Smooth muscle cell (in vitro differentiated cells): ENCODE data around the gene LCN12. TPM values are rescaled to one million over a fixed set of nuclear protein-coding genes. Genes with fewer than 3 reads are reported as not detected.

Experiments
- DNase-seq: peaks from one replicate; lab custom pipeline; 2025; ENCODE audit not compliant: unreplicated experiment; lab: John Stamatoyannopoulos, UW
- H2AFZ ChIP-seq: fragments of 200-600 bp; sonication (generic); 2 replicates; pipeline ENCODE4 v1.6.0; 2016; ENCODE audit warnings: antibody characterized with exemption, low read depth, mild to moderate bottlenecking
- H3F3A ChIP-seq: fragments of 200-600 bp; sonication (generic); 2 replicates; pipeline ENCODE4 v1.6.0; 2017; ENCODE audit warnings: antibody characterized with exemption, low read depth
- H3K27ac ChIP-seq: fragments of 200-600 bp; sonication (generic); 2 replicates; pipeline ENCODE4 v1.5.1; 2016; ENCODE audit warnings: low read depth, mild to moderate bottlenecking
- H3K27me3 ChIP-seq: fragments of 200-600 bp; sonication (generic); 2 replicates; pipeline ENCODE4 v1.6.1; 2016; ENCODE audit warnings: low read depth, mild to moderate bottlenecking
- H3K36me3 ChIP-seq: fragments of 200-600 bp; sonication (generic); 2 replicates; pipeline ENCODE4 v1.5.1; 2016; ENCODE audit warnings: low read depth
- H3K4me1 ChIP-seq: fragments of 200-600 bp; sonication (generic); 2 replicates; pipeline ENCODE4 v1.5.1; 2016; ENCODE audit warnings: low read depth
- H3K4me2 ChIP-seq: fragments of 200-600 bp; sonication (generic); 2 replicates; pipeline ENCODE4 v1.6.0; 2016; ENCODE audit warnings: mild to moderate bottlenecking
- H3K4me3 ChIP-seq: fragments of 200-600 bp; sonication (generic); 2 replicates; pipeline ENCODE4 v1.5.1; 2016; ENCODE audit warnings: mild to moderate bottlenecking
- H3K79me2 ChIP-seq: fragments of 200-600 bp; sonication (generic); 2 replicates; pipeline ENCODE4 v1.6.0; 2016; ENCODE audit warnings: low read depth, mild to moderate bottlenecking
- H3K9ac ChIP-seq: fragments of 200-600 bp; sonication (generic); 2 replicates; pipeline ENCODE4 v1.6.0; 2016; ENCODE audit warnings: low read depth
- H3K9me3 ChIP-seq: fragments of 200-600 bp; sonication (generic); replicated peaks from 2 replicates; pipeline ENCODE4 v1.5.1; 2016; ENCODE audit warnings: low read depth
- H4K20me1 ChIP-seq: fragments of 200-600 bp; sonication (generic); 2 replicates; pipeline ENCODE4 v1.6.0; 2016; ENCODE audit warnings: low read depth
- WGBS: methylation state at CpG from one replicate; pipeline ENCODE4 v1.1.7; 2016; ENCODE audit warnings: low lambda C conversion rate; 5-methylcytosine and 5-hydroxymethylcytosine counted together
- polyA plus RNA-seq: library from polyadenylated mRNA; unstranded; fragments of >200 nt; fragmentation: Nextera tagmentation; extraction: Ambion mirVana; gene quantifications from 2 replicates; pipeline ENCODE4 v1.2.1, GENCODE V29; 2016
- total RNA-seq: library from RNA; depleted of rRNA; stranded (reverse); fragments of >200 nt; gene quantifications from 2 replicates; pipeline ENCODE4 v1.2.3, GENCODE V29; 2014
- TF ChIP-seq, protein P1 (sequence below): fragments of 200-600 bp; sonication (generic); IDR thresholded peaks from 2 replicates; pipeline ENCODE4 v1.5.1; 2017; ENCODE audit warnings: borderline replicate concordance, mild to moderate bottlenecking, antibody characterized with exemption; ENCODE audit not compliant: insufficient read depth, poor library complexity, severe bottlenecking

The LCN12 gene
- total and polyA plus RNA-seq, 2 experiments from 2014 or later, result not detected

DNA sequence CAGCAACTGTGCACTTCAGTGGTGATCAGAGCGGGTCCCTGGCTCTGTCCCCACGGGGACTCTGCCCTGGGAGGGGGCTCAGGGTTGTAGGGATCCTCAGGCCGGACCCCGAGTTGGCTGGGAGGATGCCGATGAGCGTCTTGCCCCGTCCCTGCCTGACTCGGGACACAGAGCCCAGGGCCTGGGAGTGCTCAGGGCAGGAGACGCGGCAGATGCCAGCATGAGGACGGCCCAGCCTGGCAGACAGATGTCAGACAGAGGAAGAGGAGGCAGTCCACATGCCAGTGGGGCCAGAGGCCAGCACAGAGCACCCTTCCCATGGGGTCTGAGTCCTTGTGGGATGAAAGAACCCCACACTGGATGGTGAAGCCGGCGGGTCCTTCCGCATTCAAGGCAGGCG lies 11.3 kb downstream of the LCN12 start:
- no peaks in the 10 kb centered on the region for H4K20me1 ChIP-seq
- whole genome bisulfite sequencing, result 75% methylated on average over 15 of the region's 15 CpGs
- no peak for DNase-seq
- H3K27ac ChIP-seq, result no peak overlapping the region
- no peak overlapping the region for H2AFZ ChIP-seq
- H3F3A ChIP-seq, result no peaks in the 10 kb centered on the region
- H3K9me3 ChIP-seq, result no peaks in the 10 kb centered on the region
- no peaks in the 10 kb centered on the region for H3K27me3 ChIP-seq
- H3K4me2 ChIP-seq, result peak overlapping the region; percentile 59
- H3K4me3 ChIP-seq, result no peak overlapping the region
- no peak overlapping the region for H3K9ac ChIP-seq
- TF ChIP-seq, protein P1, sequence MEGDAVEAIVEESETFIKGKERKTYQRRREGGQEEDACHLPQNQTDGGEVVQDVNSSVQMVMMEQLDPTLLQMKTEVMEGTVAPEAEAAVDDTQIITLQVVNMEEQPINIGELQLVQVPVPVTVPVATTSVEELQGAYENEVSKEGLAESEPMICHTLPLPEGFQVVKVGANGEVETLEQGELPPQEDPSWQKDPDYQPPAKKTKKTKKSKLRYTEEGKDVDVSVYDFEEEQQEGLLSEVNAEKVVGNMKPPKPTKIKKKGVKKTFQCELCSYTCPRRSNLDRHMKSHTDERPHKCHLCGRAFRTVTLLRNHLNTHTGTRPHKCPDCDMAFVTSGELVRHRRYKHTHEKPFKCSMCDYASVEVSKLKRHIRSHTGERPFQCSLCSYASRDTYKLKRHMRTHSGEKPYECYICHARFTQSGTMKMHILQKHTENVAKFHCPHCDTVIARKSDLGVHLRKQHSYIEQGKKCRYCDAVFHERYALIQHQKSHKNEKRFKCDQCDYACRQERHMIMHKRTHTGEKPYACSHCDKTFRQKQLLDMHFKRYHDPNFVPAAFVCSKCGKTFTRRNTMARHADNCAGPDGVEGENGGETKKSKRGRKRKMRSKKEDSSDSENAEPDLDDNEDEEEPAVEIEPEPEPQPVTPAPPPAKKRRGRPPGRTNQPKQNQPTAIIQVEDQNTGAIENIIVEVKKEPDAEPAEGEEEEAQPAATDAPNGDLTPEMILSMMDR, result no peak
- H3K36me3 ChIP-seq, result no peaks in the 10 kb centered on the region
- no peaks in the 10 kb centered on the region for H3K79me2 ChIP-seq
- no peaks in the 10 kb centered on the region for H3K4me1 ChIP-seq

DNA sequence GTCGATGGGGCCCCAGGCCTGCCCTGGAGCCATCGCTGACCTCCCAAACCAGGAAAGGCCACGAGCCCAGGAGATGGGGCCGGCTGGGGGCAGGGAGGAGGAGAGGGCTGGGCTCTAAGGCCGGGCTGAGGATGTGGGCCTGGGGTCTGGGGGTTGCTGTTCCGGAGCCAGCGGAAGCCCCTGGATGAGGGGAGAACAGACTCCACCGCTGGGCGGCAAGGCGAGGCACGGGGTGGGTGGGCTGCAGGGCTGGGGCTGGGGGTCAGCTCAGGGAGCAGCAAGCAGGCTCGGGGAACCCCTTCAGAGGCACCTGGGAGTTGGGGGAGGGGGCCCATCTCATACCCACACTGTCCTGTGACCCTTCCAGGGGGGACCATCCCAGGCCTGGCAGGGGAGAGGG lies 11.7 kb downstream of the LCN12 start:
- no peak overlapping the region for H3K9ac ChIP-seq
- no peaks in the 10 kb centered on the region for H3K9me3 ChIP-seq
- H2AFZ ChIP-seq, result no peak overlapping the region
- no peaks in the 10 kb centered on the region for H3K79me2 ChIP-seq
- H3K4me3 ChIP-seq, result no peak overlapping the region
- DNase-seq, result no peak
- no peaks in the 10 kb centered on the region for H3K36me3 ChIP-seq
- no peaks in the 10 kb centered on the region for H4K20me1 ChIP-seq
- no peaks in the 10 kb centered on the region for H3K4me1 ChIP-seq
- TF ChIP-seq, protein P1, result no peak
- H3K27ac ChIP-seq, result no peak overlapping the region
- no peaks in the 10 kb centered on the region for H3K27me3 ChIP-seq
- WGBS, result 95% methylated on average over 12 of the region's 12 CpGs
- no peaks in the 10 kb centered on the region for H3F3A ChIP-seq
- H3K4me2 ChIP-seq, result peak overlapping the region; percentile 59

DNA sequence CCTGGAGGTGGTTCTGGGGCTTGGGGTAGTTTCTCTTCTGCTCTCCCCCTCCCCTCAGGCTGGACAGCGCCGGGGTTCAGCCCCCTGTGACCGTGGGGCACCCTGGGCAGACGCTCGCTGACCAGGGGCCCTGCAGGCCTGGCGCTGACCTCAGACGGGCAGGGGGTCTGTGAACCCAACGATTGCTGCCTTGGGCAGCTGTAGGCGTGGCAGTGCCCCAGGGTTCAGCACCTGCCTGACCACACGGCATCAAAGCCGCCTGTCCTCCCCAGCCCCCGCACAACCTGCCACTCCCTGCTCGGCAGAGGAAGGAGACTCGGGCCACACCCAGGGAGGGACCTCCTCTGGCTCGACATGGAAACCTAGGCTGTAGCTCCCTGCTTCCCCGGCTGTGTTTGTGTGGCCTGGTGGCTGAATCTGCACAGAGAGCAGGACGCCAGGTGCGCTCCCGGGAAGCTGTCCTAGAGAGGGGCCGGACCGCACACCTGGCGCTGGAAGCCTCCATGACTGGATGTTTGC lies 12.2 kb downstream of the LCN12 start:
- Histone ChIP-seq H3K4me2 (no peak overlapping the region), H3K4me1 (no peaks in the 10 kb centered on the region), H3K27me3 (no peaks in the 10 kb centered on the region), H3K4me3 (no peak overlapping the region), H3K36me3 (no peaks in the 10 kb centered on the region), H4K20me1 (no peaks in the 10 kb centered on the region), H3K27ac (no peak overlapping the region), H3F3A (no peaks in the 10 kb centered on the region), H3K9ac (no peak overlapping the region), H3K79me2 (no peaks in the 10 kb centered on the region), H3K9me3 (no peaks in the 10 kb centered on the region), H2AFZ (no peak overlapping the region)
- no peak for DNase-seq
- 84% methylated on average over 22 of the region's 22 CpGs for WGBS
- TF ChIP-seq, protein P1, result no peak

DNA sequence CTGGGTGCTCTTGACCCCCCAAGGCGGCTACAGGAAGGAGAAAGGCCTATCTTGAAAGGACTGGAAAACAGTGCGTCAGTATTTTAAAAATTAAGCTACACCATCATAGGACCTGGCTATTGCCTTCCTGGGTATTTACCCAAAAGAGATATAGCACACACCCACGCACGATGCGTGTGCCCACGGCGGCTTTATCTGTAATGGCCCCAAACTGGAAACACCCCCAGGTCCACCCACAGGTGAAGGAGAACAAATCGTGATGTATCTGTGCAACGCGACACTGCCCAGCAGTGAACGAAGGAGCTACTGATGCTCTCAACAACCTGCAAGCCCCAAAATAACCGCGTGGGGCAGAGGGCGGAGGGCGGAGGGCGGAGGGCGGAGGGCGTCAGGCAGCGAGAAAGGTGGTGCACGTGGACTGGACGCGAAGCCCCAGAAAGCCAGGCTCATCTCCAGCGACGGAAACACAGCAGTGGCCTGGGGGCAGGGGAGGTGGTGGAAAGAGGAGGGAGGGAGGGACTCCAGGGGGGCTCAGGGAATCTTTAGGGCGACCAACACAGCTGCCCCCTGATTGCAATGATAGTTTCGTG lies 12.9 kb downstream of the LCN12 start:
- Histone ChIP-seq H3K79me2 (no peaks in the 10 kb centered on the region), H3K9me3 (no peaks in the 10 kb centered on the region), H3K4me1 (no peaks in the 10 kb centered on the region), H3F3A (no peaks in the 10 kb centered on the region), H3K27ac (no peak overlapping the region), H3K4me2 (no peak overlapping the region), H3K36me3 (no peaks in the 10 kb centered on the region), H3K27me3 (no peaks in the 10 kb centered on the region), H3K4me3 (no peak overlapping the region), H4K20me1 (no peaks in the 10 kb centered on the region), H3K9ac (no peak overlapping the region), H2AFZ (no peak overlapping the region)
- DNase-seq, result no peak
- TF ChIP-seq, protein P1, result no peak
- 89% methylated on average over 21 of the region's 26 CpGs for WGBS
